Measurements from ENCODE around the gene PRR18. TPM values are rescaled to one million over a fixed set of nuclear protein-coding genes. Genes with fewer than 3 reads are reported as not detected.

PRR18 gene
- total and polyA plus RNA-seq, 4 donors, result 0.29 to 2.8 (median 1.1) TPM

- DNase-seq (ENCODE audit: low spot score), result peak; percentile 86
- WGBS, result 3% methylated on average over 21 of the region's 21 CpGs
- Histone ChIP-seq H3K27ac (ENCODE audit: low read depth in 1 of 2, low read length in 2 of 2) (no peak overlapping the region), H3K36me3 (ENCODE audit: control insufficient read depth in 4 of 4, insufficient read depth in 3 of 4, low read depth in 1 of 4, low read length in 3 of 4) (no peaks in the 10 kb centered on the region), H3K4me3 (ENCODE audit: low read depth in 1 of 3, low read length in 3 of 3) (no peak overlapping the region), H3K9me3 (ENCODE audit: control insufficient read depth in 4 of 4, low read length in 3 of 4) (no peaks in the 10 kb centered on the region), H3K9ac (ENCODE audit: low read depth in 1 of 2, low read length in 2 of 2) (no peak overlapping the region), H3K27me3 (ENCODE audit: control insufficient read depth in 4 of 4, insufficient read depth in 4 of 4, low read length in 3 of 4) (no peaks in the 10 kb centered on the region), H3K4me1 (ENCODE audit: control insufficient read depth in 4 of 4, insufficient read depth in 4 of 4, low read length in 3 of 4) (no peaks in the 10 kb centered on the region)
- TF ChIP-seq CTCF (IDR thresholded peaks at IDR 0.05; ENCODE audit: low read depth, low read length, missing input control) (peak; percentile 97), FOXA2 (IDR thresholded peaks at IDR 0.05) (no peak), RAD21 (IDR thresholded peaks at IDR 0.05) (peak; percentile 97)
These were observed 32.5 kb downstream of the PRR18 start for GRCh38 chr6:166275714-166276166.

- Histone ChIP-seq H3K4me1 (ENCODE audit: control insufficient read depth in 4 of 4, insufficient read depth in 4 of 4, low read length in 3 of 4) (no peaks in the 10 kb centered on the region), H3K9me3 (ENCODE audit: control insufficient read depth in 4 of 4, low read length in 3 of 4) (no peaks in the 10 kb centered on the region), H3K27me3 (ENCODE audit: control insufficient read depth in 4 of 4, insufficient read depth in 4 of 4, low read length in 3 of 4) (no peaks in the 10 kb centered on the region), H3K9ac (ENCODE audit: low read depth in 1 of 2, low read length in 2 of 2) (no peak overlapping the region), H3K4me3 (ENCODE audit: low read depth in 1 of 3, low read length in 3 of 3) (no peak overlapping the region), H3K27ac (ENCODE audit: low read depth in 1 of 2, low read length in 2 of 2) (no peak overlapping the region), H3K36me3 (ENCODE audit: control insufficient read depth in 4 of 4, insufficient read depth in 3 of 4, low read depth in 1 of 4, low read length in 3 of 4) (no peaks in the 10 kb centered on the region)
- no peak for DNase-seq (ENCODE audit: low spot score)
- TF ChIP-seq TAF1 (conservative IDR thresholded peaks at IDR 0.05), result no peak
- no peak for TF ChIP-seq FOXA2 (IDR thresholded peaks at IDR 0.05)
- TF ChIP-seq REST (IDR thresholded peaks at IDR 0.05), result no peak
- no peak for TF ChIP-seq JUND (IDR thresholded peaks at IDR 0.05)
- no peak for TF ChIP-seq ATF3 (IDR thresholded peaks at IDR 0.05)
- TF ChIP-seq EGR1 (IDR thresholded peaks at IDR 0.05; ENCODE audit: low read depth in 2 of 2), result no peak
- TF ChIP-seq RAD21 (IDR thresholded peaks at IDR 0.05), result no peak
- no peak for TF ChIP-seq HNF4A (conservative IDR thresholded peaks at IDR 0.05)
- WGBS, result 84% methylated on average over 13 of the region's 13 CpGs
These were observed 33.3 kb downstream of the PRR18 start for GRCh38 chr6:166274739-166275370.

- no peak overlapping the region for H3K27ac ChIP-seq (ENCODE audit: low read depth in 1 of 2, low read length in 2 of 2)
- H3K9me3 ChIP-seq (ENCODE audit: control insufficient read depth in 4 of 4, low read length in 3 of 4), result no peaks in the 10 kb centered on the region
- DNase-seq (ENCODE audit: low spot score), result no peak
- H3K4me3 ChIP-seq (ENCODE audit: low read depth in 1 of 3, low read length in 3 of 3), result no peak overlapping the region
- no peak overlapping the region for H3K9ac ChIP-seq (ENCODE audit: low read depth in 1 of 2, low read length in 2 of 2)
- 81% methylated on average over 4 of the region's 4 CpGs for WGBS
- H3K27me3 ChIP-seq (ENCODE audit: control insufficient read depth in 4 of 4, insufficient read depth in 4 of 4, low read length in 3 of 4), result peaks cover 0 to 2% (median 0%) of the 10 kb centered on the region in 4 donors
- TF ChIP-seq MAX (IDR thresholded peaks at IDR 0.05), result no peak
- no peak for TF ChIP-seq NR2F2 (IDR thresholded peaks at IDR 0.05)
- H3K36me3 ChIP-seq (ENCODE audit: control insufficient read depth in 4 of 4, insufficient read depth in 3 of 4, low read depth in 1 of 4, low read length in 3 of 4), result no peaks in the 10 kb centered on the region
- H3K4me1 ChIP-seq (ENCODE audit: control insufficient read depth in 4 of 4, insufficient read depth in 4 of 4, low read length in 3 of 4), result no peaks in the 10 kb centered on the region
These were observed 34.0 kb downstream of the PRR18 start for GRCh38 chr6:166274163-166274562.
